Prostate gland (tissue), 2 donors: Measurements from ENCODE around the gene RNASE13.

Experiments used
- POLR2A ChIP-seq: fragments of 450-650 bp; IDR thresholded peaks from one replicate; pipeline ENCODE4 v1.6.1; 2016; ENCODE audit warnings: antibody characterized with exemption, mild to moderate bottlenecking
- POLR2AphosphoS5 ChIP-seq: sonication (generic); formaldehyde crosslinking; IDR thresholded peaks from one replicate; pipeline ENCODE4 v1.6.1; 2017; ENCODE audit warnings: antibody characterized with exemption
- TF ChIP-seq, protein P1 (sequence below), 4 experiments: fragments of 200-600 bp in 2 of 4; fragments of 450-650 bp in 2 of 4; sonication (generic) in 2 of 4; IDR thresholded peaks; 1 replicate in 3 of 4; 2 replicates in 1 of 4; pipeline ENCODE4 v1.5.1; 2016 to 2019; ENCODE audit warnings: antibody characterized with exemption in 4 of 4, mild to moderate bottlenecking in 2 of 4, moderate library complexity in 2 of 4

DNA sequence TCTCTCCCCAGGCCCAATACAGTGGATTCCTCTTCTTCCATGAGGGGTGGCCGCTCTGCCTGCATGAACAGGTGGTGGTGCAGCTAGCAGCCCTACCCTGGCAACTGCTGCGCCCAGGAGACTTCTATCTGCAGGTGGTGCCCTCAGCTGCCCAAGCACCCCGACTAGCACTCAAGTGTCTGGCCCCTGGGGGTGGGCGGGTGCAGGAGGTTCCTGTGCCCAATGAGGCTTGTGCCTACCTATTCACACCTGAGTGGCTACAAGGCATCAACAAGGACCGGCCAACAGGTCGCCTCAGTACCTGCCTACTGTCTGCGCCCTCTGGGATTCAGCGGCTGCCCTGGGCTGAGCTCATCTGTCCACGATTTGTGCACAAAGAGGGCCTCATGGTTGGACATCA lies 39.3 kb upstream of the RNASE13 start:
- TF ChIP-seq POLR2AphosphoS5 (no peak), POLR2A (no peak)
- TF ChIP-seq, protein P1, sequence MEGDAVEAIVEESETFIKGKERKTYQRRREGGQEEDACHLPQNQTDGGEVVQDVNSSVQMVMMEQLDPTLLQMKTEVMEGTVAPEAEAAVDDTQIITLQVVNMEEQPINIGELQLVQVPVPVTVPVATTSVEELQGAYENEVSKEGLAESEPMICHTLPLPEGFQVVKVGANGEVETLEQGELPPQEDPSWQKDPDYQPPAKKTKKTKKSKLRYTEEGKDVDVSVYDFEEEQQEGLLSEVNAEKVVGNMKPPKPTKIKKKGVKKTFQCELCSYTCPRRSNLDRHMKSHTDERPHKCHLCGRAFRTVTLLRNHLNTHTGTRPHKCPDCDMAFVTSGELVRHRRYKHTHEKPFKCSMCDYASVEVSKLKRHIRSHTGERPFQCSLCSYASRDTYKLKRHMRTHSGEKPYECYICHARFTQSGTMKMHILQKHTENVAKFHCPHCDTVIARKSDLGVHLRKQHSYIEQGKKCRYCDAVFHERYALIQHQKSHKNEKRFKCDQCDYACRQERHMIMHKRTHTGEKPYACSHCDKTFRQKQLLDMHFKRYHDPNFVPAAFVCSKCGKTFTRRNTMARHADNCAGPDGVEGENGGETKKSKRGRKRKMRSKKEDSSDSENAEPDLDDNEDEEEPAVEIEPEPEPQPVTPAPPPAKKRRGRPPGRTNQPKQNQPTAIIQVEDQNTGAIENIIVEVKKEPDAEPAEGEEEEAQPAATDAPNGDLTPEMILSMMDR (IDR thresholded peaks at IDR 0.05) = no peak
